Posterior vena cava (tissue), 2 donors: ENCODE measurements around the gene GNA14. TPM values are rescaled to one million over a fixed set of nuclear protein-coding genes. Genes with fewer than 3 reads are reported as not detected.
"Not testable (repeated sequence)": the region's sequence is repeated elsewhere in the genome, so short reads cannot be mapped to it uniquely, and the experiment has no call there.

ENCODE experiments used
- DNase-seq: peaks from one replicate; pipeline ENCODE4 v3.0.0-alpha.2; 2020; ENCODE audit warnings: low spot score
- intact Hi-C, 2 donors: fragments of 100-400 bp; cut with DNase I; formaldehyde crosslinking; loops; one replicate each; pipeline versions ENCODE4 v1.14.1 to v1.14.2; 2022 to 2023
- total RNA-seq, 2 donors: library from RNA; stranded (reverse); fragmentation: NEBNext Ultra II Directional; extraction: Animal tissue kit (Norgen Biotek cat#: 25700); gene quantifications; one replicate each; pipeline ENCODE4 v1.2.1, GENCODE V29; 2021
- donor health status: DM: yes; HTN: yes; CAD: no.
- donor health status: DM: yes; HTN: yes; CAD: no.

Gene GNA14
- total RNA-seq, 2 donors from 2014 or later: 5.2 to 6.0 TPM

GRCh38 chr9:77435688-77436087, 212.4 kb downstream of the GNA14 start:
- no peak for DNase-seq
- intact Hi-C loops: loop anchor here in 1 of 2 donors (5.0 kb wide), 1 partner anchor 317 kb away; no protein-coding TSS in a partner anchor

GRCh38 chr9:77435277-77435676, 212.8 kb downstream of the GNA14 start:
- intact Hi-C loops: loop anchor here in 1 of 2 donors (5.0 kb wide), 1 partner anchor 317 kb away; no protein-coding TSS in a partner anchor
- DNase-seq: no peak

GRCh38 chr9:77433675-77434445, 214.3 kb downstream of the GNA14 start:
- DNase-seq: no peak
- intact Hi-C loops: no loop called here

GRCh38 chr9:77432053-77432452, 216.1 kb downstream of the GNA14 start:
- intact Hi-C loops: no loop called here
- no peak for DNase-seq

GRCh38 chr9:77429928-77430327, 218.2 kb downstream of the GNA14 start:
- DNase-seq: no peak
- intact Hi-C loops: no loop called here

- DNase-seq: no peak
- intact Hi-C loops: no loop called here
Observed at GRCh38 chr9:77427256-77427927, 220.7 kb downstream of the GNA14 start.

GRCh38 chr9:77426712-77427111, 221.4 kb downstream of the GNA14 start:
- DNase-seq: no peak
- intact Hi-C loops: no loop called here

GRCh38 chr9:77424993-77425392, 223.1 kb downstream of the GNA14 start:
- no peak for DNase-seq
- intact Hi-C loops: no loop called here

GRCh38 chr9:77423841-77424240, 224.3 kb downstream of the GNA14 start:
- intact Hi-C loops: no loop called here
- no peak for DNase-seq

- DNase-seq: no peak
- intact Hi-C loops: no loop called here
Observed at GRCh38 chr9:77422969-77423368, 225.2 kb downstream of the GNA14 start.

- intact Hi-C loops: no loop called here
- DNase-seq: no peak
Observed at GRCh38 chr9:77421506-77422265, 226.4 kb downstream of the GNA14 start.

- intact Hi-C loops: no loop called here
- DNase-seq: no peak
Observed at GRCh38 chr9:77420641-77421040, 227.5 kb downstream of the GNA14 start.

- intact Hi-C loops: no loop called here
- DNase-seq: no peak
Observed at GRCh38 chr9:77418226-77418625, 229.9 kb downstream of the GNA14 start.

- intact Hi-C loops: no loop called here
- no peak for DNase-seq
Observed at GRCh38 chr9:77417566-77417965, 230.6 kb downstream of the GNA14 start.

- DNase-seq, intact Hi-C loops: not testable (repeated sequence)
Observed at GRCh38 chr9:77408521-77408920, 239.6 kb downstream of the GNA14 start.

- intact Hi-C loops: no loop called here
- DNase-seq: no peak
Observed at GRCh38 chr9:77403239-77403638, 244.9 kb downstream of the GNA14 start.

- DNase-seq: no peak
- intact Hi-C loops: no loop called here
Observed at GRCh38 chr9:77402286-77402685, 245.8 kb downstream of the GNA14 start.

GRCh38 chr9:77399964-77400363, 248.2 kb downstream of the GNA14 start:
- DNase-seq: no peak
- intact Hi-C loops: no loop called here

- intact Hi-C loops, DNase-seq: not testable (repeated sequence)
Observed at GRCh38 chr9:77398581-77398980, 249.5 kb downstream of the GNA14 start.

GRCh38 chr9:77392328-77392727, 255.8 kb downstream of the GNA14 start:
- DNase-seq: no peak
- intact Hi-C loops: no loop called here
